AG08395 (cell line): Measurements from ENCODE around the gene TCHP.

Experiments used
- DNase-seq: peaks from one replicate; pipeline ENCODE4 v3.0.0; 2012; ENCODE audit warnings: mixed read lengths, low spot score

The TCHP gene

GRCh38 chr12:109934026-109934425 lies 34.0 kb downstream of the TCHP start:
- no peak for DNase-seq

DNA sequence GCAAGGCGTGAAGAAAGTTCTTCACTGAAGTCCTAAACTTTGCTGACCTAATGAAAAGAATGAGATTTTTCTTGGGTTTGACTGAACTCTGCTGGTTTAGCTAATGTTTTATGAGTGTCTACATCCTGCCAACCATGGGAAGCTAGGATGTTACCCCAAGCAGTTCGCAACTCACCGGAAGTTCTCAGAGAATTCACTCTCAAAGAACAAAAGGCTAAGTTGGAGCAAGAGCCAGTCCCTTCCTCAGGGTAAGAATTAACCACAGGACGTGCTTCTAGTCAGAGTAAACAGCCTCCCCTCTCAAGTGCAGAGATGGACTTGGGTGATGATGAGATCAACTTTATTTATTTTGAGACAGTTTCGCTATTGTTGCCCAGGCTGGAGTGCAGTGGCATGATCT lies 37.3 kb downstream of the TCHP start:
- DNase-seq = no peak

DNA sequence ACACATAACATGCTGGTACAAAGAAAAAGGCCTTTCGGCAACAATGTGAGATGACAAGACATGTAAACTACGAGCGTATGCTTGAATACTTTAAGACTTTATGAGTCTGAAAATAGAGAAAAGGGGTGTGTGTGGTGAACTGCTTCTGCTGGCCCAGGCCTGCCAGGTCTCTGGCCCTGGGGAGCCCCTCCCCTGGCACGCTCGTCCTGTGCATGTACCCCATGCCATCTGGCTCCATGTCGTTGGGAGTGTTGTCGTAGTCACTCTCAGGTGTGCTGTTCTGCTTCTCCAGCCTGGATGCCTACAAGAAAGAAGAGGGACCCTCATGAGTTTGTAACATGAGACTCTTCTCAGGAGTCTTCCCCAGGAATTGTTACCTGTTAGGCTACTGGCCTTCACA lies 38.9 kb downstream of the TCHP start:
- no peak for DNase-seq

DNA sequence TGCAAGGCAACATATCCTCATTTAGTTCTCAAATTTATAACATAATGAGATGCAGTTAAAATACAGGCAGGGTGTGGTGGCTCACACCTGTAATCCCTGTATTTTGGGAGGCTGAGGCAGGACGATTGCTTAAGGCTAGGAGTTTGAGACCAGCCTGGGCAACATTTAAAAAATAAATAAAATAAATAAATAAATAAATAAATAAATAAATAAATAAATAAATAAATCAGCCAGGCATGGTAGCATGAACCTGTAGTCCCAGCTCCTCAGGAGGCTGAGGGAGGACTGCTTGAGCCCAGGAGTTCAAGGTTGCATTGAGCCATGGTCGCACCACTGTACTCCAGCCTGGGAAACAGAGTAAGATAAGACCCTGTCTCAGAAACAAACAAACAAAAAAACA lies 39.4 kb downstream of the TCHP start:
- no peak for DNase-seq

- no peak for DNase-seq
Observed at GRCh38 chr12:109940339-109940923, 40.4 kb downstream of the TCHP start.

- no peak for DNase-seq
Observed at GRCh38 chr12:109943811-109944210, 43.7 kb downstream of the TCHP start.

- DNase-seq = no peak
Observed at GRCh38 chr12:109944561-109945359, 44.7 kb downstream of the TCHP start.

- DNase-seq = no peak
Observed at GRCh38 chr12:109946505-109946904, 46.4 kb downstream of the TCHP start.

- no peak for DNase-seq
Observed at GRCh38 chr12:109946913-109947312, 46.8 kb downstream of the TCHP start.

DNA sequence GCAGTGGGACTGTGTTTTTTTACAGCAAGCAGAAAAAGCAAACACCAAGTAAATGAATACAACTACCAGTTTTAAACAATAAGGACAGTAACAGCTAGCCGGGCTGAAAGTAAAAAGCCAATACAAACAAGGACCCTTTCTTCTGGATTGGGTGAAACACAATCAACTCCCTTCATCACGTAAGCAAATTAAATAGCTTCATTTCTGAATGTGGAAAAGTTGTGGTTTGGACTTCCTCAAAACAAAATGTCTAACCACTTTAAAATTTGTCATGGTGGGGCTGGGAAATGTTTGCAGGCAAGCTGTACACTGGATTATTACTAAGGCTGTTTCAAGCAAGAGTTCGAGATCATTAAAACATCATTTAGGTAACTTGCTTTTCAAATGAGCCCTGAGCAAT lies 47.4 kb downstream of the TCHP start:
- peak; percentile 79 for DNase-seq

DNA sequence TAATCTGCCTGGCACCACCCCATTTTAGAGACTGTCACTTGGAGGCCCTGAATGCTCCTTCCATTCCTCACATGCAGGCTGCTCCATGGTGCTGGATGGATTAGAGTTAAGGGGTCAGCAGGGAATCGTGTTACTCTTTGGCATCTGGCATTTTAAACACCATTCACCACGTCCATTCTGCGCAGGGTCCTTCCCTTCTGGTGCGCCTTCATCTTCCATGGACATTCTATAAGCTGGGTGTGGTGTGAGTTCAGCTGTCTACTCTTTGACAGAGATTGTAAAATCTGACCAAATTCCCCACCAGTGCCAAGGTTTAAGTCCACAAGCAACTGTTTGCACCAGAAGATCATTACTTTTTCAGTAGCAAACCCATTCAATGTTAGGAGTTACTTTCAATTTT lies 48.3 kb downstream of the TCHP start:
- no peak for DNase-seq

DNA sequence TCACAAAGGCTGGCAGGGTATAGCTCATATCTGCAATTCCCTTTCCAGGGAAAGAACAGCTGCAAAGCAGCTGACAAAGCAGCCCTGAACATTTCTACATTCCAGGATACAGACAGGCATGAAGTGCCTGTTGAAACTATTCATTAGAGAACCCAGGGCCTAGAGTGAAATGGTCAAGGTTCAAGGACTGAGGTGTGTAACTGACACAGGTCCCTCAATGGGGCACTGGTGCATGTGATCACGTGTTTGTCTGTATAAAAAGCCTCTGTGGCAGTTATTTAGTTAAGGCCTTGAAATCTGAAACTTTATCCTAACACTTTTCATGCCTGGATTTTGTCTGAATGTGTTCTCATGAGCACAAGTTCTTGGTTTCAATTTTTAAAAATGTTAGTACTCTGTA lies 49.0 kb downstream of the TCHP start:
- peak; percentile 62 for DNase-seq

GRCh38 chr12:109950625-109951024 lies 50.6 kb downstream of the TCHP start:
- DNase-seq = no peak

GRCh38 chr12:109951136-109951535 lies 51.1 kb downstream of the TCHP start:
- DNase-seq = peak; percentile 85

DNA sequence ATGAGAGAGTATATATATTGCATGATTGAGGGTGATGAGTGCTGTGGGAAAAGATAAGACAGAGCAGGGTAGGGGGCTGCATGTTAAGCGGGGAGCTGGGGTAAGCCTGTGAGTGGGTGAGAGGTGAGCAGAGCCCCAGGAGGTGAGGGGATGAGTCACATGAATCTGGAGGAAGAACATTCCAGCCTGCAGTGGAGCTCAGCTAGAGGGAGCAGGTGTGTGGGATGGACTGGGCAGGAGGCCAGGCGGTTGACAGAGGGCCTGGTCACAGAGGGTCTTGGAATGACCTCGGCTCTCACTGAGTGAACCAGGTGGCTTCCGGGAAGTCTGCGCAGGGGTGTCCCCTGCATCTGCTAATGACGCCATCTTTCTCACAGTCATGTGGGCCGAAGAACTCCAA lies 51.7 kb downstream of the TCHP start:
- DNase-seq = no peak

DNA sequence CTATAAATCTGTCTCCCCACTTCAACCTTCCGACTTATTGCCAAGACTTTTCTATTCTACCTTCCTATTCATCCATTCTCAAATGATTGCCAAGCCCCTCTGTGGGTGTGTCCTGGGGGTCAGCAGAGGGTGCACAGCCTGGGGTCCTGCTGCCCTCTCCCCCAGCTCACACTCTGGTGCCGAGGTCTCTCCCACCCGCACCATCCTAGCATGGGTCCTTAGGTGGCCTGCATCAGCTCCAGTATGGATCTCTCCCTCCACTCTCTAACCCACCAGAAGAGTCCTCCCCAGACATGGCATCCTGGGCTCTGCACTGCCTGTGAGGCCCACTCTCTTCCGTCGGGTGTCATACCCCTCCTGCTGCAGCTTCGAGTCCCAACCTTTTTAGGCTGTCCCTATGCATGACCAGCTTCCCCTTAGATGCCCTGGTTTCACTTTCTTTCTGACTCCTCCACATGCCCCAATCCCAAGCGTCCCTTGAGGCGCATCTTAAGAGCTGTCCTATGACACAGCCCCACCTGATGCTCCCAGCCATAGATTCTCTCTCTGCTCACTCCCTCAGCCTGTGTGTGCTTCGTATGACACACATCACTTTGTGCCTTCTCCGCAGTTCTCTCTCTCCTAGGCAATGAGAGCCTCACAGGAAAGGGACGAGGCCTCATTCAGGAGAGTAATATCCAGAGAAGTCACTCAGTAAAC lies 52.2 kb downstream of the TCHP start:
- no peak for DNase-seq

DNA sequence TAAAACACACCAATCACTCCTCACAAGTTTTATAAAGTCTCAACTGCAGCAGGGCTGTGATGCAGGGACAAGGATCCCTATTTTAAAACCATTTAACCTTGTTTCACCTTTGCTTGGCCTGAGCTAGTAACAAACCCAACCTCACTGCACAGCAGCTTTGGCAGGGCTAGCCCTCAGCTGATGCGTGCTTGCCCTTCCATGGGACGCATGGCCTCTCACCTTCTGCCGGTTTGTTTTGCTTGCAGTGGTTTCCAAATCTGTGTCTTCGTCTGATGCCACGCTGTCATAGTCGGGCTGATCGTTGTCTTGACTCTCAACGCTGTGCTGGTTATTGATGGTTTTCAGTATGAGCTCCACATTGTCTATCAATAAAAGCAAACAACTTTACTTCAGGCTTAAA lies 52.8 kb downstream of the TCHP start:
- DNase-seq = no peak

GRCh38 chr12:109953656-109954055 lies 53.6 kb downstream of the TCHP start:
- no peak for DNase-seq

- no peak for DNase-seq
Observed at GRCh38 chr12:109958374-109958773, 58.3 kb downstream of the TCHP start.

DNA sequence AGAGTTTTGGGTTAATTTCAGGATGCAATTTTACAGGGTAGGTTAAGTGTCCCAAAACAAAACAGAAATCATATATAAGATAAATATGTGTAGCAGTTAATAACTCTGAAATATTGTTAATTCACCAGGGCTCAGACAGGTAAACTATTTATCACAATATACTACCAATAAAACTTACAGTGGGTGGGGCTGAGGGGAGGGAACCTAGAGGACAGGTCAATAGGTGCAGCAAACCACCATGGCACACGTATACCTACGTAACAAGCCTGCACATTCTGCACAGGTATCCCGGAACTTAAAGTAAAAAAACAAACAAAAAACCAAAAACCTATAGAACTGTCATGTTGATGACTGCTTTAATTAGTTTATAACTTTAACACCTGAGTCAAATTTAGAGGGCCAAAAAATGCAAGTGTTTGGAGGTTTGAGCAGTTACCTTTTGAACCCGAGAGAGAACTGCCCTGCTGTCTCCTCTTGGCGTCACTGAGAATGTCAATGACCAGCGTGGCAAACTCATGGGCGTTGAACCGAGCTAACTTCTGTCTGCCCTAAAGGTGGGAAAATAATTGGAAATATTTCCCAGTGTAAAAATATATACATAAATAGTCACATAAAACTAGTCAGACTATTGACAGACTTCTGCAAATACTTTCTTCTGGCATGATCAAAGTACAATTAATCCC lies 59.5 kb downstream of the TCHP start:
- DNase-seq = no peak

DNA sequence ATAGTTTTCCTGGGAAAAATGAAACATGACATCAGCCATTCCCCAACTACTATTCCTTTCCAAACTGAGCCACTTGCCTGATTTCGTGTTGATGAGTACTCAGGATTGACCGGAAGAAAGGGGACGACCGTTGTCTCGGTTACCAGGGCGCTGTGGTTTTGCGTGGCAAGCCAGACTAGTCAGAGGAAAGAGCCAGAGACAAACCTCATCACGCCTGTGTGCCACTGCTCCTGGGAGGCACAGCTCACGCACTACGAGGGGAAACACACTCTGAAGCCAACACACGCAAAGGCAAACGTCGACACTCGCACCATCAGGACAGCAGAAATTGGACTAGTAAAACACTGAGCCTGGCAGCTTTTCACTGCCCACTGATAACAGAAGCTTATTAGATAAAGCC lies 61.1 kb downstream of the TCHP start:
- no peak for DNase-seq

DNA sequence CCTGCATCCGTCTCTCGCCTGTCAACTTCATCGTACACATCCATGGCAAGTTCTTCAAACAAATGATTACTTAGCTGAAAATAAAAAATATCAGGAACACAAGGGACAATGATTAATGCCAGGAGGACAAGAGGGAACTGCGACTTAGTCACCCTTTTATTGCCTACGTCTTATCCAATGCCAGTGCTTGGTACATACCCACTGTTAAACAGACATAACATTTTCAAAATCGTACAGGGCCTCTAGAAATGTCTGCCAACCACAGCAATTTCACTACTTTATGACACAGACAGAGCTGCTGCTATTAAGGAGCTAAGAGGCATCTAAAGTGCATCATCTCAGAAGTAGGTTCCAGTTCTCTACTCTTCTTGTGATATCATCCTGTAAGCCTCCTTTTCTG lies 61.5 kb downstream of the TCHP start:
- DNase-seq = no peak

DNA sequence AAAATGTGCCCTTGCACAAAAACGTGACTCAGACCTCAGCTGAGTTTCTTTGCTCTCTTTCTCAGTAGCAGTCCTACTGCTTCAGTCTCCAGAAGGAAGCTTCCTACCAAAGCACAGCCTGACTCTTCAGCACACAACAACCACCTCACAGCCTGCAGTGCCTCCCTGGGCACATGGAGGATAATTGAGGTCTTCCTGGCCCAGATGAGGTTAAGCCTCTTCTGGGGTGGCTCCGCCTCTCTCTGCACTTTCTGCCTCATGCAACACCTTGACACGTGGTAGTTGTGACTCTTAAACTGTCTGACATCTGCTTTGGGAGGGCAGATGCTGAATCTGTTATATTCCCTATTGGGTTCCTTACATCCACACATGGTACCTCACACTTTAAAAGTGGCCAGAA lies 62.3 kb downstream of the TCHP start:
- no peak for DNase-seq
